IPS DF 4.7 (cell line): ENCODE measurements around the gene NEDD4L.

Source experiments
- DNase-seq: peaks from one replicate; pipeline ENCODE4 v3.0.0-alpha.2; 2013; ENCODE audit warnings: low spot score; ENCODE audit errors: extremely low read depth

NEDD4L gene

GRCh38 chr18:58314284-58314683 is 270.3 kb downstream of the NEDD4L start:
- DNase-seq: no peak

- DNase-seq: no peak
Observed at GRCh38 chr18:58315041-58315440, 271.0 kb downstream of the NEDD4L start.

- DNase-seq: no peak
Observed at GRCh38 chr18:58315739-58316215, 271.8 kb downstream of the NEDD4L start.

- DNase-seq: no peak
Observed at GRCh38 chr18:58316396-58317342, 272.6 kb downstream of the NEDD4L start.

GRCh38 chr18:58319719-58320118 is 275.7 kb downstream of the NEDD4L start:
- no peak for DNase-seq

- DNase-seq: no peak
Observed at GRCh38 chr18:58320907-58321561, 277.0 kb downstream of the NEDD4L start.

- DNase-seq: no peak
Observed at GRCh38 chr18:58321986-58322385, 278.0 kb downstream of the NEDD4L start.

- no peak for DNase-seq
Observed at GRCh38 chr18:58322464-58322863, 278.4 kb downstream of the NEDD4L start.

GRCh38 chr18:58323866-58324762 is 280.1 kb downstream of the NEDD4L start:
- no peak for DNase-seq

- no peak for DNase-seq
Observed at GRCh38 chr18:58324824-58325480, 280.9 kb downstream of the NEDD4L start.

GRCh38 chr18:58325494-58325893 is 281.5 kb downstream of the NEDD4L start:
- DNase-seq: no peak

GRCh38 chr18:58334061-58334460 is 290.0 kb downstream of the NEDD4L start:
- DNase-seq: no peak

- DNase-seq: no peak
Observed at GRCh38 chr18:58335223-58335622, 291.2 kb downstream of the NEDD4L start.

GRCh38 chr18:58335821-58336220 is 291.8 kb downstream of the NEDD4L start:
- no peak for DNase-seq

GRCh38 chr18:58336605-58337004 is 292.6 kb downstream of the NEDD4L start:
- DNase-seq: no peak

- no peak for DNase-seq
Observed at GRCh38 chr18:58337285-58337684, 293.3 kb downstream of the NEDD4L start.

GRCh38 chr18:58337686-58338085 is 293.7 kb downstream of the NEDD4L start:
- no peak for DNase-seq

GRCh38 chr18:58338141-58338540 is 294.1 kb downstream of the NEDD4L start:
- DNase-seq: no peak

- peak; percentile 56 for DNase-seq
Observed at GRCh38 chr18:58338961-58339592, 295.1 kb downstream of the NEDD4L start.

GRCh38 chr18:58339890-58340289 is 295.9 kb downstream of the NEDD4L start:
- DNase-seq: no peak
